Bronchial epithelial cell (primary cell): Measurements from ENCODE around the gene HAUS6. TPM values are rescaled to one million over a fixed set of nuclear protein-coding genes. Genes with fewer than 3 reads are reported as not detected.

Experiments used
- DNase-seq: peaks from one replicate; pipeline ENCODE4 v3.0.0-alpha.2; 2010; ENCODE audit warnings: low read depth
- FAIRE-seq: peaks from 2 replicates; lab custom pipeline; 2011; peaks lifted over from hg19 to GRCh38; lab: Jason Lieb, UNC
- H3K27me3 ChIP-seq: 2 replicates; pipeline ENCODE4 v1.5.1; 2011; ENCODE audit warnings: low read length; ENCODE audit not compliant: control insufficient read depth, insufficient read depth
- H3K36me3 ChIP-seq: 2 replicates; pipeline ENCODE4 v1.5.1; 2011; ENCODE audit warnings: low read length; ENCODE audit not compliant: control insufficient read depth, insufficient read depth
- H3K4me3 ChIP-seq: 2 replicates; pipeline ENCODE4 v1.5.1; 2011; ENCODE audit warnings: mild to moderate bottlenecking, low read depth, low read length, control low read depth
- CTCF ChIP-seq: IDR thresholded peaks from 2 replicates; pipeline ENCODE4 v1.5.1; 2011; ENCODE audit warnings: mild to moderate bottlenecking, moderate library complexity, low read length, control low read depth, inconsistent platforms; ENCODE audit not compliant: insufficient read depth, severe bottlenecking
- total RNA-seq: library from RNA; depleted of rRNA; stranded (reverse); fragments of >200 nt; gene quantifications from 2 replicates; pipeline ENCODE4 v1.2.1, GENCODE V29; 2014

The HAUS6 gene
- total RNA-seq, 1 donor from 2014 or later, result 12.9 TPM

- H3K4me3 ChIP-seq, result no peak overlapping the region
- FAIRE-seq, result no peak
- DNase-seq, result no peak
- no peak for TF ChIP-seq CTCF
- H3K36me3 ChIP-seq, result no peaks in the 10 kb centered on the region
- H3K27me3 ChIP-seq, result no peaks in the 10 kb centered on the region
Measured at GRCh38 chr9:19145881-19146280, 43.2 kb upstream of the HAUS6 start.

- DNase-seq (no peak), FAIRE-seq (no peak)
- TF ChIP-seq CTCF, result no peak
- H3K36me3 ChIP-seq, result no peaks in the 10 kb centered on the region
- no peak overlapping the region for H3K4me3 ChIP-seq
- no peaks in the 10 kb centered on the region for H3K27me3 ChIP-seq
Measured at GRCh38 chr9:19140259-19140658, 37.6 kb upstream of the HAUS6 start.

GRCh38 chr9:19138084-19138483 lies 35.4 kb upstream of the HAUS6 start:
- Histone ChIP-seq H3K4me3 (no peak overlapping the region), H3K36me3 (no peaks in the 10 kb centered on the region), H3K27me3 (no peaks in the 10 kb centered on the region)
- TF ChIP-seq CTCF, result no peak
- DNase-seq (no peak), FAIRE-seq (no peak)

GRCh38 chr9:19137282-19137681 lies 34.6 kb upstream of the HAUS6 start:
- Histone ChIP-seq H3K27me3 (no peaks in the 10 kb centered on the region), H3K36me3 (no peaks in the 10 kb centered on the region), H3K4me3 (no peak overlapping the region)
- FAIRE-seq (no peak), DNase-seq (peak; percentile 54)
- TF ChIP-seq CTCF, result no peak

- Histone ChIP-seq H3K4me3 (no peak overlapping the region), H3K27me3 (no peaks in the 10 kb centered on the region), H3K36me3 (no peaks in the 10 kb centered on the region)
- TF ChIP-seq CTCF, result no peak
- DNase-seq (no peak), FAIRE-seq (no peak)
Measured at GRCh38 chr9:19136129-19136528, 33.4 kb upstream of the HAUS6 start.

GRCh38 chr9:19133549-19134345 lies 31.0 kb upstream of the HAUS6 start:
- FAIRE-seq (no peak), DNase-seq (peak; percentile 32)
- no peak overlapping the region for H3K4me3 ChIP-seq
- no peaks in the 10 kb centered on the region for H3K27me3 ChIP-seq
- H3K36me3 ChIP-seq, result no peaks in the 10 kb centered on the region
- TF ChIP-seq CTCF, result no peak
